ENCODE data around the gene INPP5A.
"Not testable (repeated sequence)": the region's sequence is repeated elsewhere in the genome, so short reads cannot be mapped to it uniquely, and the experiment has no call there.

INPP5A gene

GRCh38 chr10:132810141-132810806 is 272.7 kb downstream of the INPP5A start:
- Mint-ChIP-seq H3K9me3 (no peaks in the 10 kb centered on the region), H3K4me1 (no peaks in the 10 kb centered on the region), H3K4me3 (no peak overlapping the region), H3K27ac (no peak overlapping the region), H3K27me3 (peaks cover 1% of the 10 kb centered on the region), H3K36me3 (no peaks in the 10 kb centered on the region)

- no peaks in the 10 kb centered on the region for H3K36me3 Mint-ChIP-seq
- no peak overlapping the region for H3K27ac Mint-ChIP-seq
- no peak overlapping the region for H3K4me3 Mint-ChIP-seq
- no peaks in the 10 kb centered on the region for H3K4me1 Mint-ChIP-seq
- no peaks in the 10 kb centered on the region for H3K9me3 Mint-ChIP-seq
- peaks cover 7% of the 10 kb centered on the region for H3K27me3 Mint-ChIP-seq
These were observed 273.5 kb downstream of the INPP5A start for GRCh38 chr10:132810807-132811700.

- Mint-ChIP-seq H3K4me3 (no peak overlapping the region), H3K27ac (no peak overlapping the region), H3K36me3 (no peaks in the 10 kb centered on the region), H3K27me3 (peaks cover 12% of the 10 kb centered on the region), H3K4me1 (no peaks in the 10 kb centered on the region), H3K9me3 (no peaks in the 10 kb centered on the region)
These were observed 274.4 kb downstream of the INPP5A start for GRCh38 chr10:132811891-132812481.

- H3K4me1 Mint-ChIP-seq, result no peaks in the 10 kb centered on the region
- peaks cover 16% of the 10 kb centered on the region for H3K27me3 Mint-ChIP-seq
- no peak overlapping the region for H3K27ac Mint-ChIP-seq
- no peaks in the 10 kb centered on the region for H3K36me3 Mint-ChIP-seq
- H3K4me3 Mint-ChIP-seq, result no peak overlapping the region
- H3K9me3 Mint-ChIP-seq, result no peaks in the 10 kb centered on the region
These were observed 274.9 kb downstream of the INPP5A start for GRCh38 chr10:132812520-132812919.

- no peaks in the 10 kb centered on the region for H3K9me3 Mint-ChIP-seq
- no peak overlapping the region for H3K4me3 Mint-ChIP-seq
- H3K27me3 Mint-ChIP-seq, result peaks cover 18% of the 10 kb centered on the region
- no peaks in the 10 kb centered on the region for H3K4me1 Mint-ChIP-seq
- no peaks in the 10 kb centered on the region for H3K36me3 Mint-ChIP-seq
- no peak overlapping the region for H3K27ac Mint-ChIP-seq
These were observed 275.4 kb downstream of the INPP5A start for GRCh38 chr10:132813001-132813401.

- Mint-ChIP-seq H3K27me3 (peaks cover 21% of the 10 kb centered on the region), H3K36me3 (no peaks in the 10 kb centered on the region), H3K4me3 (no peak overlapping the region), H3K9me3 (no peaks in the 10 kb centered on the region), H3K27ac (no peak overlapping the region), H3K4me1 (no peaks in the 10 kb centered on the region)
These were observed 276.2 kb downstream of the INPP5A start for GRCh38 chr10:132813560-132814468.

- no peaks in the 10 kb centered on the region for H3K36me3 Mint-ChIP-seq
- no peaks in the 10 kb centered on the region for H3K4me1 Mint-ChIP-seq
- H3K27me3 Mint-ChIP-seq, result peaks cover 21% of the 10 kb centered on the region
- no peak overlapping the region for H3K4me3 Mint-ChIP-seq
- no peaks in the 10 kb centered on the region for H3K9me3 Mint-ChIP-seq
- no peak overlapping the region for H3K27ac Mint-ChIP-seq
These were observed 276.9 kb downstream of the INPP5A start for GRCh38 chr10:132814469-132814856.

GRCh38 chr10:132815168-132815857 is 277.7 kb downstream of the INPP5A start:
- Mint-ChIP-seq H3K9me3 (no peaks in the 10 kb centered on the region), H3K4me3 (no peak overlapping the region), H3K27me3 (peaks cover 21% of the 10 kb centered on the region), H3K36me3 (no peaks in the 10 kb centered on the region), H3K4me1 (no peaks in the 10 kb centered on the region), H3K27ac (no peak overlapping the region)

GRCh38 chr10:132816718-132817117 is 279.1 kb downstream of the INPP5A start:
- H3K36me3 Mint-ChIP-seq, result no peaks in the 10 kb centered on the region
- H3K4me3 Mint-ChIP-seq, result no peak overlapping the region
- H3K27me3 Mint-ChIP-seq, result peaks cover 21% of the 10 kb centered on the region
- H3K4me1 Mint-ChIP-seq, result no peaks in the 10 kb centered on the region
- H3K27ac Mint-ChIP-seq, result no peak overlapping the region
- H3K9me3 Mint-ChIP-seq, result no peaks in the 10 kb centered on the region

GRCh38 chr10:132817701-132818211 is 280.2 kb downstream of the INPP5A start:
- Mint-ChIP-seq H3K27me3 (peaks cover 21% of the 10 kb centered on the region), H3K4me3 (no peak overlapping the region), H3K4me1 (no peaks in the 10 kb centered on the region), H3K27ac (no peak overlapping the region), H3K9me3 (no peaks in the 10 kb centered on the region), H3K36me3 (no peaks in the 10 kb centered on the region)

- Mint-ChIP-seq H3K36me3 (no peaks in the 10 kb centered on the region), H3K27me3 (peaks cover 21% of the 10 kb centered on the region), H3K27ac (no peak overlapping the region), H3K4me3 (no peak overlapping the region), H3K9me3 (no peaks in the 10 kb centered on the region), H3K4me1 (no peaks in the 10 kb centered on the region)
These were observed 282.5 kb downstream of the INPP5A start for GRCh38 chr10:132820056-132820455.

GRCh38 chr10:132825783-132826523 is 288.4 kb downstream of the INPP5A start:
- H3K27ac Mint-ChIP-seq, result peak overlapping the region; percentile 30
- not testable (repeated sequence) for H3K4me3 Mint-ChIP-seq, H3K4me1 Mint-ChIP-seq, H3K9me3 Mint-ChIP-seq, H3K36me3 Mint-ChIP-seq, H3K27me3 Mint-ChIP-seq

- no peaks in the 10 kb centered on the region for H3K9me3 Mint-ChIP-seq
- no peaks in the 10 kb centered on the region for H3K4me1 Mint-ChIP-seq
- no peaks in the 10 kb centered on the region for H3K36me3 Mint-ChIP-seq
- H3K27me3 Mint-ChIP-seq, result no peaks in the 10 kb centered on the region
- no peak overlapping the region for H3K4me3 Mint-ChIP-seq
- no peak overlapping the region for H3K27ac Mint-ChIP-seq
These were observed 289.2 kb downstream of the INPP5A start for GRCh38 chr10:132826524-132827422.
